Measurements from ENCODE around the gene LIX1. TPM values are rescaled to one million over a fixed set of nuclear protein-coding genes. Genes with fewer than 3 reads are reported as not detected.
A peak's percentile ranks its signal among the peaks of the same experiment; 100 is the strongest.

The LIX1 gene
- total RNA-seq, 1 donor from 2014 or later, result 0.59 TPM

GRCh38 chr5:97072696-97073095 lies 69.7 kb downstream of the LIX1 start:
- Histone ChIP-seq H3K4me3 (ENCODE audit: insufficient read depth, low read depth, low read length) (no peak overlapping the region), H4K20me1 (ENCODE audit: insufficient read depth, low read length) (no peaks in the 10 kb centered on the region), H3K9ac (ENCODE audit: low read length) (no peak overlapping the region), H3K4me2 (ENCODE audit: low read length) (no peak overlapping the region), H3K27me3 (ENCODE audit: insufficient read depth, low read length) (no peaks in the 10 kb centered on the region), H2AFZ (ENCODE audit: low read depth, low read length) (no peak overlapping the region), H3K36me3 (ENCODE audit: insufficient read depth, low read length) (no peaks in the 10 kb centered on the region), H3K4me1 (ENCODE audit: insufficient read depth, low read length) (no peaks in the 10 kb centered on the region), H3K9me3 (ENCODE audit: insufficient read depth, low read depth, low read length) (no peaks in the 10 kb centered on the region), H3K27ac (ENCODE audit: low read depth, low read length) (no peak overlapping the region), H3K79me2 (ENCODE audit: insufficient read depth, low read length) (no peaks in the 10 kb centered on the region)
- TF ChIP-seq, protein P1, sequence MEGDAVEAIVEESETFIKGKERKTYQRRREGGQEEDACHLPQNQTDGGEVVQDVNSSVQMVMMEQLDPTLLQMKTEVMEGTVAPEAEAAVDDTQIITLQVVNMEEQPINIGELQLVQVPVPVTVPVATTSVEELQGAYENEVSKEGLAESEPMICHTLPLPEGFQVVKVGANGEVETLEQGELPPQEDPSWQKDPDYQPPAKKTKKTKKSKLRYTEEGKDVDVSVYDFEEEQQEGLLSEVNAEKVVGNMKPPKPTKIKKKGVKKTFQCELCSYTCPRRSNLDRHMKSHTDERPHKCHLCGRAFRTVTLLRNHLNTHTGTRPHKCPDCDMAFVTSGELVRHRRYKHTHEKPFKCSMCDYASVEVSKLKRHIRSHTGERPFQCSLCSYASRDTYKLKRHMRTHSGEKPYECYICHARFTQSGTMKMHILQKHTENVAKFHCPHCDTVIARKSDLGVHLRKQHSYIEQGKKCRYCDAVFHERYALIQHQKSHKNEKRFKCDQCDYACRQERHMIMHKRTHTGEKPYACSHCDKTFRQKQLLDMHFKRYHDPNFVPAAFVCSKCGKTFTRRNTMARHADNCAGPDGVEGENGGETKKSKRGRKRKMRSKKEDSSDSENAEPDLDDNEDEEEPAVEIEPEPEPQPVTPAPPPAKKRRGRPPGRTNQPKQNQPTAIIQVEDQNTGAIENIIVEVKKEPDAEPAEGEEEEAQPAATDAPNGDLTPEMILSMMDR (IDR thresholded peaks at IDR 0.05; ENCODE audit: insufficient read depth, low read depth, low read length), result no peak
- TF ChIP-seq EZH2 (IDR thresholded peaks at IDR 0.05; ENCODE audit: insufficient read depth, low read length), result no peak
- peaks cover 4% of the 10 kb centered on the region for H3K27me3 Mint-ChIP-seq (ENCODE audit: low read depth, unreplicated experiment)
- DNase-seq (ENCODE audit: low read depth) (no peak), FAIRE-seq (no peak)
- H3K27ac Mint-ChIP-seq (ENCODE audit: unreplicated experiment), result no peak overlapping the region
- no peaks in the 10 kb centered on the region for H3K36me3 Mint-ChIP-seq (ENCODE audit: low read depth, unreplicated experiment)
- peaks cover 3% of the 10 kb centered on the region for H3K9me3 Mint-ChIP-seq (ENCODE audit: unreplicated experiment)
- H3K4me3 Mint-ChIP-seq (ENCODE audit: unreplicated experiment), result no peak overlapping the region
- H3K4me1 Mint-ChIP-seq (ENCODE audit: low read depth, unreplicated experiment), result peaks cover 2% of the 10 kb centered on the region

GRCh38 chr5:97071993-97072392 lies 70.4 kb downstream of the LIX1 start:
- no peak overlapping the region for H3K27ac Mint-ChIP-seq (ENCODE audit: unreplicated experiment)
- H2AFZ ChIP-seq (ENCODE audit: low read depth, low read length), result no peak overlapping the region
- H3K9me3 Mint-ChIP-seq (ENCODE audit: unreplicated experiment), result peaks cover 3% of the 10 kb centered on the region
- H3K36me3 Mint-ChIP-seq (ENCODE audit: low read depth, unreplicated experiment), result no peaks in the 10 kb centered on the region
- no peaks in the 10 kb centered on the region for H3K79me2 ChIP-seq (ENCODE audit: insufficient read depth, low read length)
- H3K4me1 ChIP-seq (ENCODE audit: insufficient read depth, low read length), result no peaks in the 10 kb centered on the region
- no peak overlapping the region for H3K4me3 Mint-ChIP-seq (ENCODE audit: unreplicated experiment)
- H3K27me3 ChIP-seq (ENCODE audit: insufficient read depth, low read length), result no peaks in the 10 kb centered on the region
- no peaks in the 10 kb centered on the region for H3K9me3 ChIP-seq (ENCODE audit: insufficient read depth, low read depth, low read length)
- H3K4me1 Mint-ChIP-seq (ENCODE audit: low read depth, unreplicated experiment), result peaks cover 2% of the 10 kb centered on the region
- H3K27me3 Mint-ChIP-seq (ENCODE audit: low read depth, unreplicated experiment), result peaks cover 4% of the 10 kb centered on the region
- H3K9ac ChIP-seq (ENCODE audit: low read length), result no peak overlapping the region
- H3K4me3 ChIP-seq (ENCODE audit: insufficient read depth, low read depth, low read length), result no peak overlapping the region
- H3K4me2 ChIP-seq (ENCODE audit: low read length), result no peak overlapping the region
- no peak overlapping the region for H3K27ac ChIP-seq (ENCODE audit: low read depth, low read length)
- DNase-seq (ENCODE audit: low read depth) (no peak), FAIRE-seq (no peak)
- TF ChIP-seq, protein P1 (IDR thresholded peaks at IDR 0.05; ENCODE audit: insufficient read depth, low read depth, low read length), result no peak
- no peak for TF ChIP-seq EZH2 (IDR thresholded peaks at IDR 0.05; ENCODE audit: insufficient read depth, low read length)
- H4K20me1 ChIP-seq (ENCODE audit: insufficient read depth, low read length), result no peaks in the 10 kb centered on the region
- no peaks in the 10 kb centered on the region for H3K36me3 ChIP-seq (ENCODE audit: insufficient read depth, low read length)

DNA sequence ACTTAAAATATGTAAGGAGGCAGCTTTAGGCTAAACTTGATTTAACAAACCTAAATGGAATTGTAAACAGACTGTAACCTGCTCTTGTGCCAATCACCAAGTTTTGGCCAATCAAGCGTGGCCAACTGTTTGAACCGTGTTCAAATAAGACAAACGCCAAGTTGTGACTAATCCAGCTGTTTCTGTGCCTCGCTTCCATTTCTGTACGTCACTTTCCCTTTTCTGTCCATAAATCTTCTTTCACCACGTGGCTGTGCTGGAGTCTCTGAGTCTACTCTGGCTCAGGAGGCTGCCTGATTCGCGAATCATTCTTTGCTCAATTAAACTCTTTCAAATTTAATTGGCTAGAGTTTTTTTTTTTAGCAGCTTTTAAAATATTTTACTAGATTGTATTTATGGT lies 71.3 kb downstream of the LIX1 start:
- no peaks in the 10 kb centered on the region for H3K36me3 Mint-ChIP-seq (ENCODE audit: low read depth, unreplicated experiment)
- H4K20me1 ChIP-seq (ENCODE audit: insufficient read depth, low read length), result no peaks in the 10 kb centered on the region
- DNase-seq (ENCODE audit: low read depth), result peak; percentile 71
- no peak overlapping the region for H3K27ac ChIP-seq (ENCODE audit: low read depth, low read length)
- H3K79me2 ChIP-seq (ENCODE audit: insufficient read depth, low read length), result no peaks in the 10 kb centered on the region
- H3K27me3 ChIP-seq (ENCODE audit: insufficient read depth, low read length), result no peaks in the 10 kb centered on the region
- no peak overlapping the region for H3K4me3 ChIP-seq (ENCODE audit: insufficient read depth, low read depth, low read length)
- no peak overlapping the region for H3K4me3 Mint-ChIP-seq (ENCODE audit: unreplicated experiment)
- no peak for TF ChIP-seq EZH2 (IDR thresholded peaks at IDR 0.05; ENCODE audit: insufficient read depth, low read length)
- TF ChIP-seq, protein P1 (IDR thresholded peaks at IDR 0.05; ENCODE audit: insufficient read depth, low read depth, low read length), result no peak
- no peak overlapping the region for H2AFZ ChIP-seq (ENCODE audit: low read depth, low read length)
- H3K27me3 Mint-ChIP-seq (ENCODE audit: low read depth, unreplicated experiment), result peaks cover 4% of the 10 kb centered on the region
- no peak overlapping the region for H3K4me2 ChIP-seq (ENCODE audit: low read length)
- no peaks in the 10 kb centered on the region for H3K4me1 ChIP-seq (ENCODE audit: insufficient read depth, low read length)
- no peak overlapping the region for H3K9ac ChIP-seq (ENCODE audit: low read length)
- peaks cover 3% of the 10 kb centered on the region for H3K9me3 Mint-ChIP-seq (ENCODE audit: unreplicated experiment)
- FAIRE-seq, result no peak
- no peaks in the 10 kb centered on the region for H3K36me3 ChIP-seq (ENCODE audit: insufficient read depth, low read length)
- no peak overlapping the region for H3K27ac Mint-ChIP-seq (ENCODE audit: unreplicated experiment)
- no peaks in the 10 kb centered on the region for H3K9me3 ChIP-seq (ENCODE audit: insufficient read depth, low read depth, low read length)
- peaks cover 3% of the 10 kb centered on the region for H3K4me1 Mint-ChIP-seq (ENCODE audit: low read depth, unreplicated experiment)

Measured in astrocyte (in vitro differentiated cells and primary cell).